GM18867 (cell line): Measurements from ENCODE around the gene LYRM2.

Experiments used
- ATAC-seq: cut with Tn5 transposase; IDR thresholded peaks from one replicate; pipeline ENCODE4 v1.9.1; 2021; ENCODE audit warnings: mild to moderate bottlenecking, moderate library complexity; ENCODE audit not compliant: unreplicated experiment

Gene LYRM2

GRCh38 chr6:89596484-89596883, 42.1 kb downstream of the LYRM2 start:
- no peak for ATAC-seq

- peak; percentile 83 for ATAC-seq
These were observed 42.5 kb downstream of the LYRM2 start for GRCh38 chr6:89596056-89596455.

- ATAC-seq = no peak
These were observed 46.8 kb downstream of the LYRM2 start for GRCh38 chr6:89591745-89592144.

DNA sequence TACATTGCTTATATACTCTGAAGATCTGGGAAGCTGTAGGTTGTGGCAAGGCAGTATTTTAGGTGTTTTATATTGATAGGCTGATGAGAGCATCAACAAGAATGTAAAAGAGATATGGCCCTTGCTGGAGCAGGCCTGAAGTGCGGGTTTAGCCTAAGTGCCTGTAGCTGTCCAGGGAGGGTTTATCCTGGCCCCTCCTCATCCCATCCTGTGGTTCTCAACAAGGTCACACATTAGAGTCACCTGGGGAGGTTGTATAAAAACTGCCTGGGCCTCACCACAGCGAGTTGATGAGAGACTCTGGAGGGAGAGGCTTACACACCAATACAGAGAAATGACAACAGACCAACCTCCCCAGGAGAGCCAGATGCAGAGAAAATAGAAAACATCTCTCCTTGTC, 48.4 kb downstream of the LYRM2 start:
- no peak for ATAC-seq

DNA sequence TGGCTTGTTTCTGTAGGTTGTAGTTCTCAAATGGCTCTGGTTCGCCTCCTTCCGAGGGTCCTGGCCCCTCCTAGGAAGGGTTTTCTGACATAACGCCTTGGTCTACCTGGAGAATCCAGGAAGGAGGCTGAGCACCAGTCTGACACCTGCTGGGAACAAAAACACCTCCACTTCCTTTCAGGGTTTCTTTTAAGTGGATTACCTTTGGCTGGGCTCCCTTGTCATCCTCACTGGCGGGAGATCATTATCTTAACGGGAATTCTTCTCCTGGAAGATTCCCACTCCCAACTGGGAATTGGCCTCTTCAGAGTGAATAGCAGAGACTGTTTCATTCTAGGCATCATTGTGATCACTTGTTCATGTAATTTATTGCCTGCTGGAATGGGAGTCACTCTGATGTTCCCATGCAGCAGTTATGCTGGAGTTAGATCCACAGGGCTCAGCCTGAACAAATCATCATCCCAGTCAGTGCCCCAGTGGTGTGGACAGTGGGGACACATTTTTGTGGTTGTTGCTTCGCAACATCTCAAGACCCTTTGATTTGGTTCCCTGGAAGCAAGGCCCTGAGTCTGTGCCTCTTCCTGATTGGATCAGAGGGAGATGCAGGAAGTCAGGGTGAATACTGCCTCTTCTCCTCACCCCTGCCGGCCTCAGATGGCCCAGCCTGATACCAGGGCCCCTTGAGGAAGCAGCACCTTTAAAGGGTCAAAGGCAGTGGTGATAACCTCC, 49.1 kb downstream of the LYRM2 start:
- no peak for ATAC-seq

DNA sequence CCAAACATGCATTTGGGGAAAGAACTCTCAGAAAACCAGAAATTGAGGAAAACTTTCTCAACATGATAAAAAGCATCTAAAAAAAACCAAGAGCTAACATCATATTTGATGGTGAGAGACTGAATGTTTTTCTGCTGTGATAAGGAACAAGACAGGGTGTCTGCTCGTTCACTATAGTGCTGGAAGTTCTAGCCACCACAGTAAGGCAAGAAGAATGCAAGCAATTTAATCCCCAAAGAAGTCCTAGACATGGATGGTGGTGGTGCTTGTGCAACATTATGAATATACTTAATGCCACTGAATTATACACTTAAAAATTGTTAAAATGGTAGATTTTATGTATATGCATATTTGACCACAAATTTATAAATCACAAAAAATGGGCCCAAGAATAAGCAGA, 53.4 kb downstream of the LYRM2 start:
- no peak for ATAC-seq

DNA sequence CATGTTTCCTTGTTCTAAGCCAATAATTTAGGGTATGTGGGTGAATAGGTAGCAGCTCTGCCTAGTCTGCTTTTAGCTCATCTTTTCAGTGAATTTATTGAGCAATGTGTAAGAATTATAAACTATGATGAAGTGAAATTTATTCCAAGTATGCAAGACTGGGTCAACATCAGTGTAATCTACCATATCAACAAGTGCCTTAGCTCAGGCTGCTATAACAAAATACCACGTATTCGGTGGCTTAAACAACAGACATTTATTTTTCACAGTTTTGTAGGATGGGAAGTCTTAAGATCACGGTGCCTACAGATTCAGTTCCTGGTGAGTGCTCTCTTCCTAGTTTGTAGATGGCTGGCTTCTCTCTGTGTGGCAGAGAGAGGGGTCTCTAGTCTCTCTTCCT, 54.0 kb downstream of the LYRM2 start:
- no peak for ATAC-seq

GRCh38 chr6:89583559-89583958, 55.0 kb downstream of the LYRM2 start:
- ATAC-seq = no peak

- ATAC-seq = no peak
These were observed 55.8 kb downstream of the LYRM2 start for GRCh38 chr6:89582669-89583325.

DNA sequence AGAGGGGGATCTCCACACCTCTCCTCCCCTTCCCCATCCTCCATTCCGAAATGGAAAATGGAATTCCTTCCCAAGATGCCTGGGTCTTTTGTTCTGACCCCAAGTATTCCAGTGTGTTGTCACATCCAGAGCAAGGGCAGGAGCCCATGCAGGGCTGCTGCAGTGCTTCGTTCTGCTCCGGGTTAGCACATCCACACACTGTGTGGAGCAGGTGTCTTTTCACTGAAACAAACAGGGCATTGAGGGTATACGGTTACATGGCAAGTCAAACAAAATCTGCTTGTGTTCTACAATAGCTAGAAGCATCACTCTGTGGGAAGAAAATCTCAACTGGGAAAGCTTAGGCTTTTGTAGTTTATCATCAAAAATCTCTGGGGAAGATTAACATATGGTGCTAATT, 56.9 kb downstream of the LYRM2 start:
- no peak for ATAC-seq

DNA sequence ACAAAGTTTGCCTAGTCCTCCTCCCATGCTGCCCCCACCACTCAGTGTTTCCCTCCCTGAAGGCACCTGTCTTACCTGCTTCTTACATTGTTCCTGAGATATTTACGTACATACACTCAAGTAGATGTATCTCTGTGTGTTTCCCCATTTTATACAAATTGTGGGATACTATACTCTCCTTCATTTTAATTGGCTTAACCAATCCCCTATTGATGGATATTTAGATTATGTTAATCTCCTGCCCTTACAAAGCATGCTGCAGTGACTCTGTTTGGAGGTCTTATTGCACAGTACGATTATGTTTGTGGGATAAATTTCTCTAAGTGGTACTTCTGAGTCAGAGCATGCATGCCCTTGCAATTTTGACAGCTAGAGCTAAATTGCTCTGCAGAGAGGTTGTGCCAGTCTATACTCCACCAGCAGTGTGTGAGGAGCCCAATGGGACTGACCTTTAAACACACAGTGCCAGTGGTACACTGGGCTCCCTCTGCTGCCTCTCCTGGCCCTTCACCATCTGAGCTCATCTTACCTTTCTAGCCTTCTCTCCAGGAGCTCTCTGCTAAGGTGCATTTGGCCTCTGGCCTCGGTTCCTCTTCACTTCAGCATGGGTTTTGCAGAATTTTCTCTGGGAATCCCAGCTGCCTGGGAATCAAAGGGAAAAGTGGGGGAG, 57.4 kb downstream of the LYRM2 start:
- ATAC-seq = no peak

DNA sequence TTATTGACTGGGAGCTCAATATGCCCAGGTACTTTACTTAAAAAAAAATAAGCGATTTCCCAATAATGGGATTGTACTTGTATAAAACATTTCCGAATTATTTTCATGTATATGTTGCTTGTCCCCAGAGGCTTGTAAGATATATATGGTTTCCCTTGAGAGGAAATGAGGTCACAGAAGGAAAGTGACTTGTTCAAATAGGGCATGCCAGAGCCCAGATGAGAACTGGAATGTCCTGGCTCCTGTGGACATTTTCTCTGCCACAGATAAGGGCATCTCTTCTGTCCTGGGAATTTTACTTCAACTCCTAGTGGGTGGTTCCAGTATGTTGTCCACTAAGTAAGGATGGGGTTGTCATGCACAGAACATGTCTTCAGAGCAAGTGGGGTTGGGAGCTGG, 63.0 kb downstream of the LYRM2 start:
- no peak for ATAC-seq

DNA sequence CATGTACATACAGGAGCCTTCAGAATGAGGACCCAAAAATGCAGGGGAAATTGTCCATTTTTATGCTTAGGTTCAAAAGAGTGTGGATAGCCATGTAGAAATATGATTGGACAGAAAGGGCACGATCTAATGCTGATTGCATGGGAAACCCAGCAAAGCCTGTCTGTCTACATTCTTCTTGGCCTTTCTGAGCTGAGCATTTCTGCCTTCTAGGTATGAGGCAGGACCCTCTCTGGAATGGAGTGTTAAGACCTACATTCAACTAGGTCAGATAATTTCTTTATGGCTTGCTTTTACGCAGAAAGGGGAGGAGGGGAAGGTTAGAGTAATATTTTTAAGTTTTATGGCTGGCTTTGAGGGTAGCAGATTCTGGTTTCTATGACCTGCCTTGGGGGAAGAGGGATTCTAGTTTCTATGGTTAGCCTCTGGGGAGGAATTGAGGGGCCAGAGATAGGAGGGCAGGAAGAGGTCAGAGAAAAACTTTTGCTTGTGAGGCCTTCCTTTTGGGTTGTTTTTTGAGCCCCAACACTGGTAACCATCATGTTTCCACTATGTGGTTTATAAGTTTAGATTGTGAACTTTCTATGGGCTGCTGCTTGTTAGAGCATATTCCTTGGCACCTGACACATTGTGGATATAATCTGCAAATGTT, 63.5 kb downstream of the LYRM2 start:
- ATAC-seq = no peak

- no peak for ATAC-seq
These were observed 70.7 kb downstream of the LYRM2 start for GRCh38 chr6:89567630-89568390.

GRCh38 chr6:89566930-89567629, 71.5 kb downstream of the LYRM2 start:
- no peak for ATAC-seq

DNA sequence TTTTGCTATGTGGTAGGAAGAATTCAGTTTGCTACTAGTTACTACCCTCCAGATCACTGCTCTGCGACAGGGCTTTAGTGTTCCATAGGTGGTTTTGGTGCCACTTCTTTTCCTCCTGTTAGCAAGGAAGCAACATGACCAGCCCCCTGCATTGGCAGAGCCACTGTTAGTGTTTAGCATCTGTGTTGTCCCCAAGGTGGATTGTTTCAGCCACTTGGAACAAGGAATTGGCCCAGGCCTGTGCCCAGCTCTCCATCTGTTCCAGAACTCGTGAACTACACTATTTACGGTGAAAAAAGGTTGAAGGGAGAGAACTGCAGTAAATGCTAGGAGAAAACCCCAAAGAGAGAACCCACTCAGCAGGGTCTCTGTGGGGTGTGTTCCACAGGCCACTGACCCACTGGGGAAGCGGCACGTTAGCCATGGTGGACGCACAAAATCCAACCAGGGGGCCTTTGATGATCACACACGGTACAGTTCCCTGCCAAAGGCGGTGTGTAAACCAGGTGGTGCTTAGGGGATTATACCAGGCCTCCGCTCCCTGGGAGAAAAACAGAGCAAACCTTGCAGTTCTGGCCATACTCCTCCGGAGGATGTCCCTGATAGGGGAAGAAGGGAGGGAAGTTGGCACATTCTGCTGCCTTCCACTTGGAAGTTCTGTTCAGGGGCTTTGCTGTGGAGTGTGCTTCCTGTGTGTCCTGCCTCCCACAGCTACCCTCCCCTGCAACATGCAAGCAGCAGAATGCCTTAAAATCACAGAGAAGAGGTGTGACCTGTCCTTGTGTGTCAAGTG, 72.3 kb downstream of the LYRM2 start:
- no peak for ATAC-seq

GRCh38 chr6:89564752-89565427, 73.7 kb downstream of the LYRM2 start:
- ATAC-seq = no peak

DNA sequence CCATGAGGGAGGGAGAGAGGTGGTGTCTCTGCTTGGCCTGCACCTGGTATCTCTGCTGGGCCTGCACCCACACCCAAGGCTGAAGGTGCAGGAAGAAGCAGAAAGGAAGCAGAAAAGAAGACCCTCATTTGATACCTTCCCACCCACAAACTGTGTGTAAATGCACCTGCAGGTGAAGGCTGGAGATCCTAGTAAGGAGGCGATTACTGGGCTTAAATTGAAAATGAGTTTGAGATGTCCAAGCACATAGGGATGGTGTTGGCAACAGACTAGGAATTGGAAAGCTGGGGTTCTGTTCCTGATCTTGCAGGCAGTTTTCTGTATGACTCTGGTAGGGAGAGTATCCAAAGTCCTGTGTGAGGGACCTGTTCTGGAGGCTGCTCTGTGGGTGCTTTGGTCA, 74.7 kb downstream of the LYRM2 start:
- ATAC-seq = no peak
